Measurements from ENCODE around the gene CRADD.

- TF ChIP-seq CTCF (IDR thresholded peaks at IDR 0.05; ENCODE audit: insufficient read depth, low read length) = no peak
- TF ChIP-seq REST (IDR thresholded peaks at IDR 0.05; ENCODE audit: insufficient replicate concordance, low read depth) = no peak
- no peak for TF ChIP-seq GABPA (IDR thresholded peaks at IDR 0.05; ENCODE audit: low read depth)
- no peak for TF ChIP-seq POLR2AphosphoS5 (IDR thresholded peaks at IDR 0.05; ENCODE audit: low read depth)
These were observed 199.2 kb downstream of the CRADD start for GRCh38 chr12:93876360-93876759.
